NT2/D1 (cell line): ENCODE results near the gene CACNA1A.

Experiments used
- YY1 ChIP-seq: IDR thresholded peaks from 2 replicates; pipeline ENCODE4 v1.6.1; 2011; ENCODE audit not compliant: insufficient read length, insufficient read depth
- ZNF274 ChIP-seq: IDR thresholded peaks from 2 replicates; pipeline ENCODE4 v1.6.1; 2011; ENCODE audit warnings: mild to moderate bottlenecking, low read depth, low read length

DNA sequence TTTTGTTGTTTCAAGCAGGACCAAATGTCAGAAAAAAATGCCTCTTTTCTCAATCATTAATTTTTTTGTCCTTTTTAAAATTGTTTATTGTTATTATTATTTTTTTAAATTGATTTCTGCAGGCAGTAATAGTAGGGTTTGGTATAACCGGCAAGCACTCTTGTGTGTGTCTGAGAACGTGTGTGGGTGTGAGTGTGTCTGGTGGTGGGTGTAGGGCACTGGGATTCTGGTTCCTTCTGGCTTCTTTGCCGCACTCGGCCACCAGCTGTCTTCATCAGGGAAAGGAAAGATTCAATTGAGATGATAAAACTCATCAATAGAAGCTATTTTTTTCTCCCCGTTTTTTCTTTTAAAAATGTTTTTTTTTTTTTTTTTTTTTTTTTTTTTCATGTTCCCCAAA lies 299.7 kb downstream of the CACNA1A start:
- TF ChIP-seq YY1: no peak
- TF ChIP-seq ZNF274: no peak
